Liver (tissue), 3 donors: ENCODE data around the gene UBE3C.

Source experiments
- ATF3 ChIP-seq: IDR thresholded peaks from 2 replicates; pipeline ENCODE4 v1.6.1; 2016; ENCODE audit warnings: antibody characterized with exemption
- CTCF ChIP-seq: fragments of 150-350 bp; IDR thresholded peaks from 2 replicates; pipeline ENCODE4 v1.5.1; 2017; ENCODE audit warnings: improper control_type of control experiment, low read depth, low read length; ENCODE audit not compliant: missing input control
- FOXA1 ChIP-seq: IDR thresholded peaks from 2 replicates; pipeline ENCODE4 v1.6.1; 2016; ENCODE audit warnings: antibody characterized with exemption
- GABPA ChIP-seq, 2 donors: IDR thresholded peaks in 1 of 2; conservative IDR thresholded peaks in 1 of 2; 2 replicates each; pipeline ENCODE4 v1.6.1; 2016; ENCODE audit warnings: antibody characterized with exemption in 2 of 2, mild to moderate bottlenecking in 1 of 2, moderate library complexity in 1 of 2
- HNF4G ChIP-seq: IDR thresholded peaks from 2 replicates; pipeline ENCODE4 v1.6.1; 2016; ENCODE audit warnings: antibody characterized with exemption
- MAX ChIP-seq: IDR thresholded peaks from 2 replicates; pipeline ENCODE4 v1.6.1; 2016; ENCODE audit warnings: antibody characterized with exemption
- RAD21 ChIP-seq, 2 donors: IDR thresholded peaks; 2 replicates each; pipeline ENCODE4 v1.6.1; 2016; ENCODE audit warnings: antibody characterized with exemption in 2 of 2, mild to moderate bottlenecking in 2 of 2
- TAF1 ChIP-seq: conservative IDR thresholded peaks from 2 replicates; pipeline ENCODE4 v1.6.1; 2016; ENCODE audit warnings: antibody characterized with exemption, mild to moderate bottlenecking
- YY1 ChIP-seq: IDR thresholded peaks from 2 replicates; pipeline ENCODE4 v1.6.1; 2016; ENCODE audit warnings: antibody characterized with exemption, mild to moderate bottlenecking
- ZBTB33 ChIP-seq: IDR thresholded peaks from 2 replicates; pipeline ENCODE4 v1.6.1; 2016; ENCODE audit warnings: antibody characterized with exemption
- donor health status: healthy.
- donor health status: healthy.

- TF ChIP-seq GABPA (IDR thresholded peaks at IDR 0.05 in 1 of 2, conservative IDR thresholded peaks at IDR 0.05 in 1 of 2), result no peak
- TF ChIP-seq YY1, result no peak
- TF ChIP-seq CTCF, result no peak
- no peak for TF ChIP-seq ATF3
- TF ChIP-seq ZBTB33, result no peak
- TF ChIP-seq TAF1, result no peak
- TF ChIP-seq FOXA1, result no peak
- TF ChIP-seq RAD21 (IDR thresholded peaks at IDR 0.05), result no peak
- TF ChIP-seq HNF4G, result no peak
- TF ChIP-seq MAX, result no peak
These were observed 126.3 kb downstream of the UBE3C start for GRCh38 chr7:157265051-157265450.
